H9 (cell line): ENCODE measurements around the gene MTMR4. TPM values are rescaled to one million over a fixed set of nuclear protein-coding genes. Genes with fewer than 3 reads are reported as not detected.

ENCODE experiments used
- DNase-seq: peaks from one replicate; pipeline ENCODE4 v3.0.0-alpha.2; 2017
- H2AFZ ChIP-seq: one replicate; pipeline ENCODE4 v1.6.1; 2013; ENCODE audit warnings: mild to moderate bottlenecking, low read length, control low read depth, moderate library complexity
- H2AK5ac ChIP-seq: 2 replicates; pipeline ENCODE4 v1.6.1; 2013; ENCODE audit warnings: low read length, control low read depth, mixed read lengths; ENCODE audit not compliant: insufficient read length
- H2BK120ac ChIP-seq: one replicate; pipeline ENCODE4 v1.6.1; 2013; ENCODE audit warnings: low read depth, mild to moderate bottlenecking, low read length, control low read depth, inconsistent platforms; ENCODE audit not compliant: poor library complexity, severe bottlenecking
- H2BK12ac ChIP-seq: 2 replicates; pipeline ENCODE4 v1.6.1; 2013; ENCODE audit warnings: low read length, control low read depth, mixed read lengths, low read depth; ENCODE audit not compliant: insufficient read length
- H2BK15ac ChIP-seq: 2 replicates; pipeline ENCODE4 v1.6.1; 2013; ENCODE audit warnings: low read depth, low read length, control low read depth
- H2BK20ac ChIP-seq: one replicate; pipeline ENCODE4 v1.6.1; 2013; ENCODE audit warnings: low read depth, mild to moderate bottlenecking, low read length, control low read depth, inconsistent platforms; ENCODE audit not compliant: poor library complexity, severe bottlenecking
- H2BK5ac ChIP-seq: 2 replicates; pipeline ENCODE4 v1.6.1; 2013; ENCODE audit warnings: low read length, control low read depth, mixed read lengths; ENCODE audit not compliant: insufficient read length
- H3K14ac ChIP-seq: 2 replicates; pipeline ENCODE4 v1.6.1; 2013; ENCODE audit warnings: low read length, control low read depth; ENCODE audit not compliant: insufficient read depth
- H3K18ac ChIP-seq: 2 replicates; pipeline ENCODE4 v1.6.1; 2013; ENCODE audit warnings: low read depth, mild to moderate bottlenecking, mixed read lengths, low read length, control low read depth; ENCODE audit not compliant: insufficient read length
- H3K23ac ChIP-seq: 2 replicates; pipeline ENCODE4 v1.6.1; 2013; ENCODE audit warnings: low read length, control low read depth, mixed read lengths, low read depth; ENCODE audit not compliant: insufficient read length
- H3K23me2 ChIP-seq: 2 replicates; pipeline ENCODE4 v1.6.1; 2013; ENCODE audit warnings: low read depth, mild to moderate bottlenecking, mixed read lengths, low read length, control low read depth; ENCODE audit not compliant: insufficient read length, poor library complexity, severe bottlenecking
- H3K27ac ChIP-seq: 2 replicates; pipeline ENCODE4 v1.5.1; 2013; ENCODE audit warnings: low read length, control low read depth, mixed read lengths, low read depth; ENCODE audit not compliant: insufficient read length
- H3K27me3 ChIP-seq: 2 replicates; pipeline ENCODE4 v1.6.1; 2013; ENCODE audit warnings: low read length, control low read depth, inconsistent platforms; ENCODE audit not compliant: insufficient read depth
- H3K4ac ChIP-seq: 2 replicates; pipeline ENCODE4 v1.6.1; 2013; ENCODE audit warnings: low read depth, mild to moderate bottlenecking, control low read depth, inconsistent platforms, low read length, moderate library complexity
- H3K4me1 ChIP-seq: 2 replicates; pipeline ENCODE4 v1.6.1; 2013; ENCODE audit warnings: low read length, control low read depth, inconsistent platforms; ENCODE audit not compliant: insufficient read depth
- H3K4me2 ChIP-seq: 2 replicates; pipeline ENCODE4 v1.6.1; 2013; ENCODE audit warnings: low read length, control low read depth, mixed read lengths; ENCODE audit not compliant: insufficient read length, insufficient read depth
- H3K56ac ChIP-seq: 2 replicates; pipeline ENCODE4 v1.6.1; 2013; ENCODE audit warnings: low read depth, mild to moderate bottlenecking, mixed read lengths, low read length, control low read depth; ENCODE audit not compliant: insufficient read length
- H3K79me1 ChIP-seq: 2 replicates; pipeline ENCODE4 v1.6.1; 2013; ENCODE audit warnings: low read depth, mild to moderate bottlenecking, moderate library complexity, low read length, control low read depth, inconsistent platforms; ENCODE audit not compliant: insufficient read depth, poor library complexity, severe bottlenecking
- H3K79me2 ChIP-seq: 2 replicates; pipeline ENCODE4 v1.6.1; 2013; ENCODE audit warnings: low read length, control low read depth, inconsistent platforms; ENCODE audit not compliant: insufficient read depth
- H3K9ac ChIP-seq: 2 replicates; pipeline ENCODE4 v1.6.1; 2013; ENCODE audit warnings: low read length, control low read depth, mixed read lengths; ENCODE audit not compliant: insufficient read length; ENCODE audit errors: extremely low read depth
- H3K9me3 ChIP-seq: one replicate; pipeline ENCODE4 v1.6.1; 2013; ENCODE audit warnings: low read depth, low read length, inconsistent platforms; ENCODE audit not compliant: control insufficient read depth
- H3T11ph ChIP-seq: one replicate; pipeline ENCODE4 v1.6.1; 2013; ENCODE audit warnings: mild to moderate bottlenecking, low read length, control low read depth, inconsistent platforms
- H4K20me1 ChIP-seq: one replicate; pipeline ENCODE4 v1.6.1; 2013; ENCODE audit not compliant: control insufficient read depth, insufficient read length, insufficient read depth
- H4K5ac ChIP-seq: 2 replicates; pipeline ENCODE4 v1.6.1; 2013; ENCODE audit warnings: low read depth, mild to moderate bottlenecking, mixed read lengths, low read length, control low read depth; ENCODE audit not compliant: insufficient read length
- H4K8ac ChIP-seq: replicated peaks from 2 replicates; pipeline ENCODE4 v1.6.1; 2013; ENCODE audit warnings: low read length, control low read depth, mixed read lengths, low read depth; ENCODE audit not compliant: insufficient read length
- H4K91ac ChIP-seq: 2 replicates; pipeline ENCODE4 v1.6.1; 2013; ENCODE audit warnings: low read depth, mild to moderate bottlenecking, moderate library complexity, mixed read lengths, low read length, control low read depth; ENCODE audit not compliant: insufficient read length
- H3K27ac Mint-ChIP-seq, 3 experiments: 2 replicates in 2 of 3; 3 replicates in 1 of 3; pipeline ENCODE4 v1.8.0; 2020 to 2021; ENCODE audit warnings: mixed read lengths in 3 of 3, mild to moderate bottlenecking in 1 of 3, moderate library complexity in 1 of 3
- H3K27me3 Mint-ChIP-seq: 2 replicates; pipeline ENCODE4 v1.8.0; 2021; ENCODE audit warnings: low read depth, mild to moderate bottlenecking, moderate library complexity, mixed read lengths
- H3K36me3 Mint-ChIP-seq, 3 experiments: 2 replicates in 2 of 3; 3 replicates in 1 of 3; pipeline ENCODE4 v1.8.0; 2020 to 2021; ENCODE audit warnings: low read depth in 3 of 3, mixed read lengths in 3 of 3; ENCODE audit not compliant: insufficient read depth in 1 of 3
- H3K4me1 Mint-ChIP-seq, 2 experiments: 2 replicates each; pipeline ENCODE4 v1.8.0; 2020; ENCODE audit warnings: mixed read lengths in 2 of 2
- H3K4me3 Mint-ChIP-seq, 2 experiments: 2 replicates in 1 of 2; 3 replicates in 1 of 2; pipeline ENCODE4 v1.8.0; 2020 to 2021; ENCODE audit warnings: mild to moderate bottlenecking in 2 of 2, mixed read lengths in 2 of 2, moderate library complexity in 1 of 2
- H3K9me3 Mint-ChIP-seq, 2 experiments: 2 replicates in 1 of 2; 3 replicates in 1 of 2; pipeline ENCODE4 v1.8.0; 2020; ENCODE audit warnings: mild to moderate bottlenecking in 2 of 2, mixed read lengths in 2 of 2, moderate library complexity in 1 of 2
- WGBS: extraction: QIAGEN DNeasy Blood & Tissue Kit; methylation state at CpG from one replicate; pipeline ENCODE4 v1.1.7; 2013; ENCODE audit warnings: missing lambda C conversion rate, low lambda C conversion rate, mixed read lengths; ENCODE audit not compliant: insufficient read length; ENCODE audit errors: extremely low coverage; 5-methylcytosine and 5-hydroxymethylcytosine counted together
- total RNA-seq: library from RNA; stranded (reverse); gene quantifications from 2 replicates; pipeline ENCODE4 v1.2.1, GENCODE V29; 2021
- TF ChIP-seq, protein P1 (sequence below): fragments of 200-600 bp; sonication (generic); conservative IDR thresholded peaks from 3 replicates; pipeline ENCODE4 v1.8.0; 2021; ENCODE audit warnings: antibody characterized with exemption, mild to moderate bottlenecking

MTMR4 gene
- total RNA-seq, 1 experiment from 2014 or later, result 31.2 TPM

GRCh38 chr17:58537266-58537665 lies 22.8 kb upstream of the MTMR4 start:
- H3K27ac Mint-ChIP-seq, result no peak overlapping the region
- no peaks in the 10 kb centered on the region for H3K36me3 Mint-ChIP-seq
- peaks cover 27 to 31% of the 10 kb centered on the region in 2 experiments for H3K4me1 Mint-ChIP-seq
- Histone ChIP-seq H2BK15ac (no peak overlapping the region), H4K8ac (no peak overlapping the region), H2AFZ (no peak overlapping the region), H2BK5ac (no peak overlapping the region), H2BK120ac (no peak overlapping the region), H4K20me1 (no peaks in the 10 kb centered on the region), H2BK20ac (no peak overlapping the region), H3K23ac (no peak overlapping the region), H3K4ac (no peak overlapping the region), H3T11ph (no peak overlapping the region), H4K5ac (no peak overlapping the region), H3K23me2 (no peaks in the 10 kb centered on the region), H3K56ac (no peak overlapping the region), H3K79me1 (no peaks in the 10 kb centered on the region), H2AK5ac (no peak overlapping the region), H4K91ac (no peak overlapping the region), H3K27me3 (no peaks in the 10 kb centered on the region), H3K4me2 (no peak overlapping the region), H3K14ac (no peak overlapping the region), H3K79me2 (no peaks in the 10 kb centered on the region), H3K18ac (no peak overlapping the region), H3K4me1 (0 out of 2 replicates have a peak, but pooled peaks cover 2% of the 10 kb centered on the region), H2BK12ac (no peak overlapping the region), H3K9ac (no peak overlapping the region), H3K9me3 (no peaks in the 10 kb centered on the region), H3K27ac (no peak overlapping the region)
- peaks cover 34% of the 10 kb centered on the region for H3K27me3 Mint-ChIP-seq
- WGBS, result no CpG with 5 or more reads among the region's 4 CpGs
- no peaks in the 10 kb centered on the region for H3K9me3 Mint-ChIP-seq
- H3K4me3 Mint-ChIP-seq, result no peak overlapping the region
- TF ChIP-seq, protein P1, sequence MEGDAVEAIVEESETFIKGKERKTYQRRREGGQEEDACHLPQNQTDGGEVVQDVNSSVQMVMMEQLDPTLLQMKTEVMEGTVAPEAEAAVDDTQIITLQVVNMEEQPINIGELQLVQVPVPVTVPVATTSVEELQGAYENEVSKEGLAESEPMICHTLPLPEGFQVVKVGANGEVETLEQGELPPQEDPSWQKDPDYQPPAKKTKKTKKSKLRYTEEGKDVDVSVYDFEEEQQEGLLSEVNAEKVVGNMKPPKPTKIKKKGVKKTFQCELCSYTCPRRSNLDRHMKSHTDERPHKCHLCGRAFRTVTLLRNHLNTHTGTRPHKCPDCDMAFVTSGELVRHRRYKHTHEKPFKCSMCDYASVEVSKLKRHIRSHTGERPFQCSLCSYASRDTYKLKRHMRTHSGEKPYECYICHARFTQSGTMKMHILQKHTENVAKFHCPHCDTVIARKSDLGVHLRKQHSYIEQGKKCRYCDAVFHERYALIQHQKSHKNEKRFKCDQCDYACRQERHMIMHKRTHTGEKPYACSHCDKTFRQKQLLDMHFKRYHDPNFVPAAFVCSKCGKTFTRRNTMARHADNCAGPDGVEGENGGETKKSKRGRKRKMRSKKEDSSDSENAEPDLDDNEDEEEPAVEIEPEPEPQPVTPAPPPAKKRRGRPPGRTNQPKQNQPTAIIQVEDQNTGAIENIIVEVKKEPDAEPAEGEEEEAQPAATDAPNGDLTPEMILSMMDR, result no peak
- no peak for DNase-seq
